Measurements from ENCODE around the gene PCDHGA1.

DNA sequence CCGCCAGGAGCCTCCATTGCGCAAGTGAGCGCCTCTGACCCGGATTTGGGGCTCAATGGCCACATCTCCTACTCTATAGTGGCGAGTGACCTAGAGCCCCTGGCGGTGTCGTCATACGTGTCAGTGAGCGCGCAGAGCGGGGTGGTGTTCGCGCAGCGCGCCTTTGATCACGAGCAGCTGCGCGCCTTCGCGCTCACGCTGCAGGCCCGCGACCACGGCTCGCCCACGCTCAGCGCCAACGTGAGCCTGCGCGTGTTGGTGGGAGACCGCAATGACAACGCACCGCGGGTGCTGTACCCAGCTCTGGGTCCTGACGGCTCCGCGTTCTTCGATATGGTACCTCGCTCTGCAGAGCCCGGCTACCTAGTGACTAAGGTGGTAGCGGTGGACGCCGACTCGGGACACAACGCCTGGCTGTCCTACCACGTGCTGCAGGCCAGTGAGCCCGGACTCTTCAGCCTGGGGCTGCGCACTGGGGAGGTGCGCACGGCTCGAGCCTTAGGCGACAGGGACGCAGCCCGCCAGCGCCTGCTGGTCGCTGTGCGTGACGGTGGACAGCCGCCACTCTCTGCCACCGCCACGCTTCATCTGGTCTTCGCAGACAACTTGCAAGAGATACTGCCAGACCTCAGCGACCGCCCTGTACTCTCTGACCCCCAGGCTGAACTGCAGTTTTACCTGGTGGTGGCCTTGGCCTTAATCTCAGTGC lies 79.4 kb downstream of the PCDHGA1 start:
- TF ChIP-seq, protein P1, sequence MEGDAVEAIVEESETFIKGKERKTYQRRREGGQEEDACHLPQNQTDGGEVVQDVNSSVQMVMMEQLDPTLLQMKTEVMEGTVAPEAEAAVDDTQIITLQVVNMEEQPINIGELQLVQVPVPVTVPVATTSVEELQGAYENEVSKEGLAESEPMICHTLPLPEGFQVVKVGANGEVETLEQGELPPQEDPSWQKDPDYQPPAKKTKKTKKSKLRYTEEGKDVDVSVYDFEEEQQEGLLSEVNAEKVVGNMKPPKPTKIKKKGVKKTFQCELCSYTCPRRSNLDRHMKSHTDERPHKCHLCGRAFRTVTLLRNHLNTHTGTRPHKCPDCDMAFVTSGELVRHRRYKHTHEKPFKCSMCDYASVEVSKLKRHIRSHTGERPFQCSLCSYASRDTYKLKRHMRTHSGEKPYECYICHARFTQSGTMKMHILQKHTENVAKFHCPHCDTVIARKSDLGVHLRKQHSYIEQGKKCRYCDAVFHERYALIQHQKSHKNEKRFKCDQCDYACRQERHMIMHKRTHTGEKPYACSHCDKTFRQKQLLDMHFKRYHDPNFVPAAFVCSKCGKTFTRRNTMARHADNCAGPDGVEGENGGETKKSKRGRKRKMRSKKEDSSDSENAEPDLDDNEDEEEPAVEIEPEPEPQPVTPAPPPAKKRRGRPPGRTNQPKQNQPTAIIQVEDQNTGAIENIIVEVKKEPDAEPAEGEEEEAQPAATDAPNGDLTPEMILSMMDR (IDR thresholded peaks at IDR 0.05; ENCODE audit: low read length), result no peak
- no peak for TF ChIP-seq EZH2phosphoT487 (IDR thresholded peaks at IDR 0.05; ENCODE audit: low read length)
- no peak for TF ChIP-seq EZH2 (optimal IDR thresholded peaks at IDR 0.05; ENCODE audit: low read depth, low read length)
